ENCODE measurements around the gene MGAT5B.

- TF ChIP-seq POLR2AphosphoS5 (IDR thresholded peaks at IDR 0.05; ENCODE audit: low read depth, low read length) (no peak), POLR2A (IDR thresholded peaks at IDR 0.05; ENCODE audit: low read depth, low read length) (no peak), TAF1 (IDR thresholded peaks at IDR 0.05; ENCODE audit: low read depth, low read length) (no peak), SPI1 (IDR thresholded peaks at IDR 0.05; ENCODE audit: low read depth, low read length) (no peak), PAX5 (IDR thresholded peaks at IDR 0.05; ENCODE audit: insufficient read depth, low read length, severe bottlenecking) (no peak)
These were observed 34.3 kb downstream of the MGAT5B start for GRCh38 chr17:76902476-76902875.

Data from GM12891 (cell line).